AG20443 (cell line): ENCODE measurements around the gene OGA.

Experiments
- DNase-seq: peaks from one replicate; pipeline ENCODE4 v3.0.0; 2012; ENCODE audit warnings: low spot score, mixed read lengths

Gene OGA

GRCh38 chr10:101835362-101835761 is 17.1 kb upstream of the OGA start:
- DNase-seq: no peak

GRCh38 chr10:101834341-101834740 is 16.1 kb upstream of the OGA start:
- DNase-seq: no peak

GRCh38 chr10:101833466-101833865 is 15.2 kb upstream of the OGA start:
- no peak for DNase-seq

- no peak for DNase-seq
Measured at GRCh38 chr10:101832325-101832771, 14.1 kb upstream of the OGA start.

- DNase-seq: no peak
Measured at GRCh38 chr10:101831169-101831811, 13.0 kb upstream of the OGA start.

- DNase-seq: peak; percentile 97
Measured at GRCh38 chr10:101830322-101831168, 12.3 kb upstream of the OGA start.

- DNase-seq: peak; percentile 41
Measured at GRCh38 chr10:101829561-101830315, 11.5 kb upstream of the OGA start.

- no peak for DNase-seq
Measured at GRCh38 chr10:101828766-101829551, 10.7 kb upstream of the OGA start.

- no peak for DNase-seq
Measured at GRCh38 chr10:101827919-101828600, 9.8 kb upstream of the OGA start.

- peak; percentile 5 for DNase-seq
Measured at GRCh38 chr10:101826852-101827434, 8.7 kb upstream of the OGA start.

- DNase-seq: no peak
Measured at GRCh38 chr10:101824736-101825135, 6.5 kb upstream of the OGA start.

GRCh38 chr10:101818872-101819633 is 809 bp upstream of the OGA start:
- DNase-seq: no peak

- peak; percentile 86 for DNase-seq
Measured at GRCh38 chr10:101817337-101818118, 716 bp downstream of the OGA start.

- no peak for DNase-seq
Measured at GRCh38 chr10:101816913-101817336, 1.3 kb downstream of the OGA start.

GRCh38 chr10:101816376-101816775 is 1.9 kb downstream of the OGA start:
- DNase-seq: no peak

GRCh38 chr10:101814466-101815071 is 3.7 kb downstream of the OGA start:
- DNase-seq: no peak

- DNase-seq: no peak
Measured at GRCh38 chr10:101812606-101813005, 5.6 kb downstream of the OGA start.

- DNase-seq: no peak
Measured at GRCh38 chr10:101807158-101807557, 11.1 kb downstream of the OGA start.

- DNase-seq: no peak
Measured at GRCh38 chr10:101803511-101803910, 14.7 kb downstream of the OGA start.
